Left ventricle myocardium superior (tissue), 1 donor: Measurements from ENCODE around the gene MEGF10. TPM values are rescaled to one million over a fixed set of nuclear protein-coding genes. Genes with fewer than 3 reads are reported as not detected.

Experiments used
- ATAC-seq: fragments of 200-7000 bp; cut with Tn5 transposase; one replicate; pipeline ENCODE4 v1.9.1; 2020; ENCODE audit warnings: mild to moderate bottlenecking, moderate library complexity
- DNase-seq: peaks from one replicate; pipeline ENCODE4 v3.0.0-alpha.2; 2020
- intact Hi-C: fragments of 100-400 bp; cut with micrococcal nuclease; formaldehyde crosslinking; loops from one replicate; pipeline ENCODE4 v1.11.0; 2022
- total RNA-seq: library from RNA; stranded (reverse); fragmentation: NEBNext Ultra II Directional; extraction: Animal tissue kit (Norgen Biotek cat#: 25700); gene quantifications from one replicate; pipeline ENCODE4 v1.2.1, GENCODE V29; 2021
- donor health status: DM: no; HTN: yes; CAD: no; lungs with severe emphysema.

Gene MEGF10
- total RNA-seq, 1 donor from 2014 or later: 0.37 TPM

- intact Hi-C loops: no loop called here
- ATAC-seq (no peak), DNase-seq (no peak)
These were observed 29.7 kb downstream of the MEGF10 start for GRCh38 chr5:127320032-127320965.

- no peak for DNase-seq
- ATAC-seq: no peak
- intact Hi-C loops: no loop called here
These were observed 30.9 kb downstream of the MEGF10 start for GRCh38 chr5:127321465-127321864.

GRCh38 chr5:127322403-127322802 lies 31.8 kb downstream of the MEGF10 start:
- no peak for ATAC-seq
- intact Hi-C loops: no loop called here

GRCh38 chr5:127324756-127325155 lies 34.2 kb downstream of the MEGF10 start:
- ATAC-seq (no peak), DNase-seq (no peak)
- intact Hi-C loops: no loop called here

More at GRCh38 chr5:127322403-127322802, 31.8 kb downstream of the MEGF10 start:
- no peak for DNase-seq

- no peak for ATAC-seq
These were observed 35.8 kb downstream of the MEGF10 start for GRCh38 chr5:127326431-127326830.

GRCh38 chr5:127326976-127327755 lies 36.6 kb downstream of the MEGF10 start:
- intact Hi-C loops: no loop called here
- no peak for ATAC-seq
- no peak for DNase-seq

More at GRCh38 chr5:127326431-127326830, 35.8 kb downstream of the MEGF10 start:
- DNase-seq: no peak
- intact Hi-C loops: no loop called here

- ATAC-seq (no peak), DNase-seq (no peak)
- intact Hi-C loops: no loop called here
These were observed 39.5 kb downstream of the MEGF10 start for GRCh38 chr5:127330116-127330515.

GRCh38 chr5:127331890-127332649 lies 41.5 kb downstream of the MEGF10 start:
- DNase-seq: no peak
- intact Hi-C loops: no loop called here
- ATAC-seq: no peak

GRCh38 chr5:127333483-127333882 lies 42.9 kb downstream of the MEGF10 start:
- ATAC-seq (no peak), DNase-seq (no peak)
- intact Hi-C loops: no loop called here

- no peak for ATAC-seq
- no peak for DNase-seq
- intact Hi-C loops: no loop called here
These were observed 44.8 kb downstream of the MEGF10 start for GRCh38 chr5:127335381-127335780.

GRCh38 chr5:127337876-127338275 lies 47.3 kb downstream of the MEGF10 start:
- no peak for ATAC-seq
- DNase-seq: no peak
- intact Hi-C loops: no loop called here

- DNase-seq (no peak), ATAC-seq (no peak)
- intact Hi-C loops: no loop called here
These were observed 47.9 kb downstream of the MEGF10 start for GRCh38 chr5:127338501-127338900.

GRCh38 chr5:127340606-127341005 lies 50.0 kb downstream of the MEGF10 start:
- intact Hi-C loops: no loop called here
- ATAC-seq (no peak), DNase-seq (no peak)

GRCh38 chr5:127342364-127342763 lies 51.8 kb downstream of the MEGF10 start:
- DNase-seq: no peak
- ATAC-seq: no peak
- intact Hi-C loops: no loop called here

GRCh38 chr5:127343313-127343712 lies 52.7 kb downstream of the MEGF10 start:
- DNase-seq (no peak), ATAC-seq (no peak)
- intact Hi-C loops: no loop called here

- no peak for ATAC-seq
- intact Hi-C loops: no loop called here
- no peak for DNase-seq
These were observed 53.3 kb downstream of the MEGF10 start for GRCh38 chr5:127343866-127344265.

- DNase-seq (no peak), ATAC-seq (no peak)
- intact Hi-C loops: no loop called here
These were observed 54.3 kb downstream of the MEGF10 start for GRCh38 chr5:127344931-127345330.

GRCh38 chr5:127351418-127351817 lies 60.8 kb downstream of the MEGF10 start:
- ATAC-seq: no peak
- DNase-seq: no peak
- intact Hi-C loops: no loop called here

- DNase-seq (no peak), ATAC-seq (no peak)
- intact Hi-C loops: no loop called here
These were observed 61.5 kb downstream of the MEGF10 start for GRCh38 chr5:127352068-127352467.

GRCh38 chr5:127353327-127353726 lies 62.7 kb downstream of the MEGF10 start:
- intact Hi-C loops: no loop called here
- ATAC-seq (no peak), DNase-seq (no peak)
